B cell (primary cell): ENCODE measurements around the gene SHOX. TPM values are rescaled to one million over a fixed set of nuclear protein-coding genes. Genes with fewer than 3 reads are reported as not detected.

Experiments
- ATAC-seq: fragments of 200-7000 bp; cut with Tn5 transposase; one replicate; pipeline ENCODE4 v1.10.0; 2021; ENCODE audit warnings: low read depth, mild to moderate bottlenecking, moderate number of reproducible peaks, moderate library complexity
- CTCF ChIA-PET: fragments of 350-600 bp; sonication (Branson Sonifier 250); formaldehyde crosslinking; loops from one replicate; lab custom pipeline; 2021; ENCODE audit warnings: antibody characterized with exemption, inconsistent platforms; lab: Charles Lee
- POLR2A ChIA-PET: fragments of 350-600 bp; sonication (Branson Sonifier 250); formaldehyde crosslinking; loops from one replicate; lab custom pipeline; 2021; ENCODE audit warnings: antibody characterized with exemption; lab: Charles Lee
- DNase-seq: peaks from one replicate; pipeline ENCODE4 v3.0.0; 2013
- H2AFZ ChIP-seq: 2 replicates; pipeline ENCODE4 v1.6.1; 2012; ENCODE audit warnings: mild to moderate bottlenecking, low read depth, low read length; ENCODE audit not compliant: insufficient read depth, poor library complexity, severe bottlenecking
- H3K27ac ChIP-seq, 2 donors: 1 replicate in 1 of 2; 2 replicates in 1 of 2; pipeline ENCODE4 v1.5.1; 2012 to 2013; ENCODE audit warnings: low read length in 2 of 2, mild to moderate bottlenecking in 2 of 2, moderate library complexity in 1 of 2
- H3K27me3 ChIP-seq, 4 experiments: fragments of 200-600 bp in 1 of 4; sonication (generic) in 1 of 4; replicated peaks in 1 of 4; 1 replicate in 2 of 4; 2 replicates in 2 of 4; pipeline versions ENCODE4 v1.6.1 to v1.7.0; 2013 to 2016; ENCODE audit warnings: low read length in 3 of 4, mild to moderate bottlenecking in 2 of 4, mixed read lengths in 1 of 4, moderate library complexity in 1 of 4; ENCODE audit not compliant: insufficient read depth in 4 of 4, control insufficient read depth in 3 of 4; ENCODE audit errors: control extremely low read depth in 1 of 4
- H3K36me3 ChIP-seq, 2 experiments: replicated peaks in 1 of 2; 1 replicate in 1 of 2; 2 replicates in 1 of 2; pipeline versions ENCODE4 v1.6.1 to v1.7.1; 2013; ENCODE audit warnings: low read length in 1 of 2; ENCODE audit not compliant: insufficient read depth in 2 of 2, control insufficient read depth in 1 of 2; ENCODE audit errors: control extremely low read depth in 1 of 2, extremely low read depth in 1 of 2
- H3K4me1 ChIP-seq, 2 donors: fragments of 200-600 bp in 1 of 2; sonication (generic) in 1 of 2; 1 replicate in 1 of 2; 2 replicates in 1 of 2; pipeline versions ENCODE4 v1.5.1 to v1.6.1; 2013 to 2017; ENCODE audit warnings: low read length in 2 of 2; ENCODE audit not compliant: control insufficient read depth in 2 of 2, insufficient read depth in 2 of 2
- H3K4me2 ChIP-seq: replicated peaks from 2 replicates; pipeline ENCODE3; 2012; ENCODE audit warnings: mild to moderate bottlenecking, low read depth, low read length; ENCODE audit not compliant: poor library complexity, severe bottlenecking
- H3K4me3 ChIP-seq, 5 experiments: fragments of 200-600 bp in 1 of 5; sonication (generic) in 1 of 5; 1 replicate in 3 of 5; 2 replicates in 2 of 5; pipeline versions ENCODE4 v1.5.1 to v1.7.0; 2011 to 2016; ENCODE audit warnings: low read length in 4 of 5, mild to moderate bottlenecking in 4 of 5, low read depth in 2 of 5, control low read depth in 1 of 5, moderate library complexity in 1 of 5; ENCODE audit not compliant: insufficient read depth in 1 of 5; ENCODE audit errors: control extremely low read depth in 1 of 5, extremely low read depth in 1 of 5
- H3K79me2 ChIP-seq: fragments of 200-600 bp; sonication (generic); one replicate; pipeline ENCODE4 v1.6.0; 2016; ENCODE audit warnings: low read length; ENCODE audit not compliant: control insufficient read depth, insufficient read depth
- H3K9ac ChIP-seq: fragments of 200-600 bp; sonication (generic); 2 replicates; pipeline ENCODE4 v1.6.1; 2017; ENCODE audit warnings: mild to moderate bottlenecking, low read length, moderate library complexity
- H3K9me3 ChIP-seq, 3 donors: one replicate each; pipeline versions ENCODE4 v1.6.1 to v1.7.1; 2013; ENCODE audit warnings: low read length in 2 of 3; ENCODE audit not compliant: control insufficient read depth in 2 of 3, insufficient read depth in 1 of 3; ENCODE audit errors: control extremely low read depth in 1 of 3
- H4K20me1 ChIP-seq: 2 replicates; pipeline ENCODE4 v1.6.0; 2012; ENCODE audit warnings: mild to moderate bottlenecking, low read length; ENCODE audit not compliant: insufficient read depth, control insufficient read depth, poor library complexity, severe bottlenecking
- H3K27ac Mint-ChIP-seq: one replicate; pipeline ENCODE4 v1.8.0; 2021; ENCODE audit warnings: mixed read lengths
- H3K27me3 Mint-ChIP-seq: one replicate; pipeline ENCODE4 v1.8.0; 2021; ENCODE audit warnings: mixed read lengths
- H3K4me1 Mint-ChIP-seq: one replicate; pipeline ENCODE4 v1.8.0; 2021; ENCODE audit warnings: mixed read lengths
- H3K4me3 Mint-ChIP-seq: one replicate; pipeline ENCODE4 v1.8.0; 2021; ENCODE audit warnings: mixed read lengths
- H3K9me3 Mint-ChIP-seq: one replicate; pipeline ENCODE4 v1.8.0; 2022; ENCODE audit warnings: mixed read lengths; ENCODE audit not compliant: insufficient read depth
- CTCF ChIP-seq: fragments of 200-600 bp; IDR thresholded peaks from one replicate; pipeline ENCODE4 v1.8.0; 2022; ENCODE audit warnings: antibody characterized with exemption, mild to moderate bottlenecking
- EZH2 ChIP-seq: IDR thresholded peaks from 2 replicates; pipeline ENCODE4 v1.6.1; 2012; ENCODE audit warnings: borderline replicate concordance, low read depth, mild to moderate bottlenecking, moderate library complexity, low read length; ENCODE audit not compliant: insufficient read depth, poor library complexity, severe bottlenecking
- WGBS: methylation state at CpG from one replicate; pipeline ENCODE4 v1.1.5; 2013; ENCODE audit warnings: missing lambda C conversion rate; ENCODE audit not compliant: insufficient coverage; 5-methylcytosine and 5-hydroxymethylcytosine counted together
- intact Hi-C: fragments of 100-400 bp; cut with micrococcal nuclease; formaldehyde crosslinking; loops from one replicate; pipeline ENCODE4 v1.10.0; 2022
- polyA plus RNA-seq: library from polyadenylated mRNA; depleted of rRNA; stranded (reverse); fragments of >200 nt; gene quantifications from 2 replicates; pipeline ENCODE4 v1.2.3, GENCODE V29; 2012
- total RNA-seq, 2 donors: library from RNA; stranded (reverse); fragments of 120-200 nt in 1 of 2; gene quantifications; 1 replicate in 1 of 2; 2 replicates in 1 of 2; pipeline versions ENCODE4 v1.2.3 to v1.2.4, GENCODE V29; 2013 to 2022

The SHOX gene
- total and polyA plus RNA-seq, 2 donors (not counting 1 experiment from before 2014, with no cell fraction given) = not detected

GRCh38 chrX:590693-591404 lies 39.7 kb upstream of the SHOX start:
- H3K27me3 Mint-ChIP-seq = no peaks in the 10 kb centered on the region
- Histone ChIP-seq H3K4me2 (no peak overlapping the region), H4K20me1 (no peaks in the 10 kb centered on the region), H3K9me3 (peaks cover 0 to 20% (median 0%) of the 10 kb centered on the region in 3 donors), H3K9ac (no peak overlapping the region), H3K79me2 (no peaks in the 10 kb centered on the region), H2AFZ (no peak overlapping the region), H3K27me3 (no peaks in the 10 kb centered on the region), H3K27ac (no peak overlapping the region), H3K4me3 (no peak overlapping the region), H3K36me3 (no peaks in the 10 kb centered on the region), H3K4me1 (no peaks in the 10 kb centered on the region)
- POLR2A ChIA-PET = no interaction called here
- intact Hi-C loops = no loop called here
- TF ChIP-seq EZH2 (no peak), CTCF (no peak)
- peaks cover 2% of the 10 kb centered on the region for H3K9me3 Mint-ChIP-seq
- CTCF ChIA-PET = no interaction called here
- ATAC-seq = no peak
- no peak for DNase-seq
- no peaks in the 10 kb centered on the region for H3K4me1 Mint-ChIP-seq
- WGBS = 78% methylated on average over 17 of the region's 24 CpGs
- H3K27ac Mint-ChIP-seq = no peak overlapping the region
- no peak overlapping the region for H3K4me3 Mint-ChIP-seq

- CTCF ChIA-PET = no interaction called here
These were observed 30.5 kb upstream of the SHOX start for GRCh38 chrX:599837-600715.

More at GRCh38 chrX:599837-600715, 30.5 kb upstream of the SHOX start:
- Mint-ChIP-seq H3K9me3 (peaks cover 7% of the 10 kb centered on the region), H3K4me3 (no peak overlapping the region), H3K27me3 (no peaks in the 10 kb centered on the region), H3K27ac (no peak overlapping the region), H3K4me1 (no peaks in the 10 kb centered on the region)
- intact Hi-C loops = no loop called here
- no peak overlapping the region for H3K9ac ChIP-seq
- POLR2A ChIA-PET = no interaction called here
- no peak overlapping the region for H3K4me2 ChIP-seq
- H3K4me1 ChIP-seq = no peaks in the 10 kb centered on the region
- no peak overlapping the region for H3K4me3 ChIP-seq
- DNase-seq = no peak
- TF ChIP-seq CTCF = no peak
- no peak for TF ChIP-seq EZH2
- no peaks in the 10 kb centered on the region for H3K27me3 ChIP-seq
- H3K9me3 ChIP-seq = peaks cover 0 to 29% (median 7%) of the 10 kb centered on the region in 3 donors
- no peaks in the 10 kb centered on the region for H3K79me2 ChIP-seq
- WGBS = 52% methylated on average over 10 of the region's 18 CpGs
- no peak overlapping the region for H2AFZ ChIP-seq
- no peaks in the 10 kb centered on the region for H3K36me3 ChIP-seq
- no peaks in the 10 kb centered on the region for H4K20me1 ChIP-seq
- no peak for ATAC-seq
- no peak overlapping the region for H3K27ac ChIP-seq
